Astrocyte (in vitro differentiated cells and primary cell): Measurements from ENCODE around the gene C12orf42. TPM values are rescaled to one million over a fixed set of nuclear protein-coding genes. Genes with fewer than 3 reads are reported as not detected.

Experiments
- DNase-seq: peaks from one replicate; pipeline ENCODE4 v3.0.0-alpha.2; 2010; ENCODE audit warnings: low read depth
- FAIRE-seq: peaks from 2 replicates; lab custom pipeline; 2011; peaks lifted over from hg19 to GRCh38; lab: Jason Lieb, UNC
- H2AFZ ChIP-seq: 2 replicates; pipeline ENCODE4 v1.6.0; 2012; ENCODE audit warnings: low read depth, low read length, inconsistent platforms
- H3K27ac ChIP-seq: 2 replicates; pipeline ENCODE4 v1.5.1; 2011; ENCODE audit warnings: low read depth, low read length, inconsistent platforms
- H3K27me3 ChIP-seq: 2 replicates; pipeline ENCODE4 v1.6.0; 2011; ENCODE audit warnings: low read length, inconsistent platforms; ENCODE audit not compliant: insufficient read depth
- H3K36me3 ChIP-seq: 2 replicates; pipeline ENCODE4 v1.5.1; 2011; ENCODE audit warnings: low read length, inconsistent platforms; ENCODE audit not compliant: insufficient read depth
- H3K4me1 ChIP-seq: 2 replicates; pipeline ENCODE4 v1.5.1; 2011; ENCODE audit warnings: low read length, inconsistent platforms; ENCODE audit not compliant: insufficient read depth
- H3K4me2 ChIP-seq: 2 replicates; pipeline ENCODE4 v1.6.0; 2012; ENCODE audit warnings: low read length, inconsistent platforms
- H3K4me3 ChIP-seq: 2 replicates; pipeline ENCODE4 v1.5.1; 2011; ENCODE audit warnings: low read depth, mild to moderate bottlenecking, low read length, inconsistent platforms; ENCODE audit not compliant: insufficient read depth
- H3K79me2 ChIP-seq: 2 replicates; pipeline ENCODE4 v1.6.0; 2012; ENCODE audit warnings: mild to moderate bottlenecking, low read length, inconsistent platforms; ENCODE audit not compliant: insufficient read depth
- H3K9ac ChIP-seq: 2 replicates; pipeline ENCODE4 v1.6.0; 2012; ENCODE audit warnings: mild to moderate bottlenecking, low read length, inconsistent platforms
- H3K9me3 ChIP-seq: 2 replicates; pipeline ENCODE4 v1.5.1; 2012; ENCODE audit warnings: low read depth, mild to moderate bottlenecking, low read length, inconsistent platforms; ENCODE audit not compliant: insufficient read depth
- H4K20me1 ChIP-seq: 2 replicates; pipeline ENCODE4 v1.6.0; 2012; ENCODE audit warnings: low read length, inconsistent platforms; ENCODE audit not compliant: insufficient read depth
- H3K27ac Mint-ChIP-seq: one replicate; pipeline ENCODE4 v1.8.0; 2021; ENCODE audit warnings: mild to moderate bottlenecking, mixed read lengths; ENCODE audit not compliant: unreplicated experiment
- H3K27me3 Mint-ChIP-seq: one replicate; pipeline ENCODE4 v1.8.0; 2021; ENCODE audit warnings: low read depth, mixed read lengths; ENCODE audit not compliant: unreplicated experiment
- H3K36me3 Mint-ChIP-seq: one replicate; pipeline ENCODE4 v1.8.0; 2021; ENCODE audit warnings: low read depth, mixed read lengths; ENCODE audit not compliant: unreplicated experiment
- H3K4me1 Mint-ChIP-seq: one replicate; pipeline ENCODE4 v1.8.0; 2021; ENCODE audit warnings: low read depth, mixed read lengths; ENCODE audit not compliant: unreplicated experiment
- H3K4me3 Mint-ChIP-seq: one replicate; pipeline ENCODE4 v1.8.0; 2021; ENCODE audit warnings: mild to moderate bottlenecking, moderate library complexity, mixed read lengths; ENCODE audit not compliant: unreplicated experiment
- H3K9me3 Mint-ChIP-seq: one replicate; pipeline ENCODE4 v1.8.0; 2021; ENCODE audit warnings: mild to moderate bottlenecking, mixed read lengths; ENCODE audit not compliant: unreplicated experiment
- EZH2 ChIP-seq: IDR thresholded peaks from 2 replicates; pipeline ENCODE4 v1.6.1; 2012; ENCODE audit warnings: mild to moderate bottlenecking, low read length, inconsistent platforms; ENCODE audit not compliant: insufficient read depth
- total RNA-seq: library from RNA; stranded (reverse); gene quantifications from 2 replicates; pipeline ENCODE4 v1.2.1, GENCODE V29; 2021
- TF ChIP-seq, protein P1 (sequence below): IDR thresholded peaks from 2 replicates; pipeline ENCODE4 v1.5.1; 2011; ENCODE audit warnings: low read depth, mild to moderate bottlenecking, inconsistent platforms, low read length, moderate library complexity; ENCODE audit not compliant: insufficient read depth

Gene C12orf42
- total RNA-seq, 1 donor from 2014 or later, result not detected

DNA sequence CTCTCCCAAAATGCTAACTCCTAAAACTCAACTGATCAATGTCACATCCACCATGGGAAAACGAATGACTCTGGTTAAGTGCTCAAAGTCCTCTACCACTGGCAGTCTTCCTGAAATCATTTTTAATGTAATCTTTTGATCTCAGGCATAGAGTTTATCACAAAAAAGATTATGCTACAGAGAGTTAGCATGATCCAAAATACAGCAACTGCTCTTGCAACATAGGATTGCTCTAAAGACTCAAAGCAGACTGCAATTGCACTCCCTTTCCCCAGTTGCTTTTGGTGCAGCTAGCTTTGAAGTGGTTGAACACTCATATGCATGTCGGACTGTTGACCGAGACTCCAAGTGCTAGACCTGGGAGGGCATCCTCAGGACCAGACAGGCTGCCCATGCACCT, 109.3 kb downstream of the C12orf42 start:
- Histone ChIP-seq H3K27me3 (no peaks in the 10 kb centered on the region), H4K20me1 (no peaks in the 10 kb centered on the region), H3K9me3 (no peaks in the 10 kb centered on the region), H3K4me2 (no peak overlapping the region), H3K79me2 (no peaks in the 10 kb centered on the region), H3K9ac (no peak overlapping the region), H2AFZ (no peak overlapping the region), H3K27ac (no peak overlapping the region), H3K4me1 (no peaks in the 10 kb centered on the region), H3K4me3 (no peak overlapping the region), H3K36me3 (no peaks in the 10 kb centered on the region)
- H3K4me3 Mint-ChIP-seq, result no peak overlapping the region
- no peaks in the 10 kb centered on the region for H3K36me3 Mint-ChIP-seq
- no peak for FAIRE-seq
- H3K4me1 Mint-ChIP-seq, result no peaks in the 10 kb centered on the region
- TF ChIP-seq EZH2, result no peak
- TF ChIP-seq, protein P1, sequence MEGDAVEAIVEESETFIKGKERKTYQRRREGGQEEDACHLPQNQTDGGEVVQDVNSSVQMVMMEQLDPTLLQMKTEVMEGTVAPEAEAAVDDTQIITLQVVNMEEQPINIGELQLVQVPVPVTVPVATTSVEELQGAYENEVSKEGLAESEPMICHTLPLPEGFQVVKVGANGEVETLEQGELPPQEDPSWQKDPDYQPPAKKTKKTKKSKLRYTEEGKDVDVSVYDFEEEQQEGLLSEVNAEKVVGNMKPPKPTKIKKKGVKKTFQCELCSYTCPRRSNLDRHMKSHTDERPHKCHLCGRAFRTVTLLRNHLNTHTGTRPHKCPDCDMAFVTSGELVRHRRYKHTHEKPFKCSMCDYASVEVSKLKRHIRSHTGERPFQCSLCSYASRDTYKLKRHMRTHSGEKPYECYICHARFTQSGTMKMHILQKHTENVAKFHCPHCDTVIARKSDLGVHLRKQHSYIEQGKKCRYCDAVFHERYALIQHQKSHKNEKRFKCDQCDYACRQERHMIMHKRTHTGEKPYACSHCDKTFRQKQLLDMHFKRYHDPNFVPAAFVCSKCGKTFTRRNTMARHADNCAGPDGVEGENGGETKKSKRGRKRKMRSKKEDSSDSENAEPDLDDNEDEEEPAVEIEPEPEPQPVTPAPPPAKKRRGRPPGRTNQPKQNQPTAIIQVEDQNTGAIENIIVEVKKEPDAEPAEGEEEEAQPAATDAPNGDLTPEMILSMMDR, result no peak
- no peak for DNase-seq
- no peaks in the 10 kb centered on the region for H3K9me3 Mint-ChIP-seq
- no peak overlapping the region for H3K27ac Mint-ChIP-seq
- H3K27me3 Mint-ChIP-seq, result peaks cover 11% of the 10 kb centered on the region

DNA sequence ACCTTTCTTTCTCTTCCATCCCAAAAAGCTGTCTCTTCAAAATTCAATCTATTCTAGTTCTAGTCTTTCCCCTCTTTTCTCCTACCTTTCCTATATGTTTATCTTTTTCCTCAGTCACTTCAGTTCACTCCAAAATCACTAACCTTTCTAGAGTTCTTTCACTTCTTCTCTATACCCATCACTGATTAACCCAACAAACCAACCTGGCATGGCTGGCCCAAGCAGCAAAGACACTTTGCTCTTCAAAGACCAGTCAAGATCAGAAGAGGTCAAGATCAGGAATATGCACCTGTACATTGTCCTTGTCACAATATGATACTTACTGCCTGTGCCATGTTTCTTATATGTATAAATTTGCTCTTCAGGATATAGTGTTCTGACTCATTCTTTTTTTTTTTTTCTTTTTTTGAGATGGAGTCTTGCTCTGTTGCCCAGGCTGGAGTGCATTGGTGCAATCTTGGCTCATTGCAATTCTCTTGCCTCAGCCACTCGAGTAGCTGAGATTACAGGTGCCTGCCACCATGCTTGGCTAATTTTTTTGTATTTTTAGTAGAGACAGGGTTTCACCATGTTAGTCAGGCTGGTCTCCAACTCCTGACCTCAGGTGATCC, 112.9 kb downstream of the C12orf42 start:
- no peak for FAIRE-seq
- DNase-seq, result no peak
- Mint-ChIP-seq H3K27me3 (peaks cover 12% of the 10 kb centered on the region), H3K27ac (no peak overlapping the region), H3K9me3 (no peaks in the 10 kb centered on the region), H3K36me3 (no peaks in the 10 kb centered on the region), H3K4me3 (no peak overlapping the region), H3K4me1 (no peaks in the 10 kb centered on the region)
- Histone ChIP-seq H3K4me3 (no peak overlapping the region), H3K27me3 (no peaks in the 10 kb centered on the region), H3K4me2 (no peak overlapping the region), H3K36me3 (no peaks in the 10 kb centered on the region), H3K4me1 (no peaks in the 10 kb centered on the region), H3K27ac (no peak overlapping the region), H3K9me3 (no peaks in the 10 kb centered on the region), H2AFZ (no peak overlapping the region), H3K79me2 (no peaks in the 10 kb centered on the region), H3K9ac (no peak overlapping the region), H4K20me1 (no peaks in the 10 kb centered on the region)
- no peak for TF ChIP-seq EZH2
- TF ChIP-seq, protein P1, result no peak

DNA sequence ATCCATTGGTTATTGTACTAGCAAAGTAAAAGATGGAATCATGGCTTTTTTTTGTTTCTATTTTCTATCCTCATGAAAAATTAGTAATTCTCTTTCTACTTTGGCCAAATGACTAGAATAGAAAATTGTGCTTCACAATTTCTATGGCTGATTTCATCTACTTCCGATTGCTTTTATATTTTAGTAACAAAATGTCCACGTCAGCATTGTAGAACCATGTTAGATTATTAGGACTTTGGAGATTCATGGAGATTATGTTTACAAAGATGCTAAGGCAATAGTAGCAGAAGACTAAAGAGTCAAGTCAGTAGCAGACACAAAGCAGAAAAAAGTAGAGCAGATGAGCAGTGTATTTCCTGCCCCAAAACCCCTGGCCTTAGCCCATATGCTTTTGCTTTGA, 113.6 kb downstream of the C12orf42 start:
- no peak for TF ChIP-seq EZH2
- TF ChIP-seq, protein P1, result no peak
- H3K9ac ChIP-seq, result no peak overlapping the region
- Mint-ChIP-seq H3K27me3 (peaks cover 9% of the 10 kb centered on the region), H3K4me3 (no peak overlapping the region), H3K27ac (no peak overlapping the region), H3K36me3 (no peaks in the 10 kb centered on the region), H3K9me3 (no peaks in the 10 kb centered on the region), H3K4me1 (no peaks in the 10 kb centered on the region)
- H2AFZ ChIP-seq, result no peak overlapping the region
- no peaks in the 10 kb centered on the region for H3K4me1 ChIP-seq
- FAIRE-seq (no peak), DNase-seq (no peak)
- H3K27me3 ChIP-seq, result no peaks in the 10 kb centered on the region
- H3K9me3 ChIP-seq, result no peaks in the 10 kb centered on the region
- no peaks in the 10 kb centered on the region for H3K36me3 ChIP-seq
- no peaks in the 10 kb centered on the region for H4K20me1 ChIP-seq
- H3K4me2 ChIP-seq, result no peak overlapping the region
- H3K27ac ChIP-seq, result no peak overlapping the region
- no peaks in the 10 kb centered on the region for H3K79me2 ChIP-seq
- H3K4me3 ChIP-seq, result no peak overlapping the region
